Measurements from ENCODE around the gene INMT. TPM values are rescaled to one million over a fixed set of nuclear protein-coding genes. Genes with fewer than 3 reads are reported as not detected.

The INMT gene
- total and polyA plus RNA-seq, 2 donors (not counting 1 experiment from before 2014, with no cell fraction given): 0.15 TPM; not detected in 1

DNA sequence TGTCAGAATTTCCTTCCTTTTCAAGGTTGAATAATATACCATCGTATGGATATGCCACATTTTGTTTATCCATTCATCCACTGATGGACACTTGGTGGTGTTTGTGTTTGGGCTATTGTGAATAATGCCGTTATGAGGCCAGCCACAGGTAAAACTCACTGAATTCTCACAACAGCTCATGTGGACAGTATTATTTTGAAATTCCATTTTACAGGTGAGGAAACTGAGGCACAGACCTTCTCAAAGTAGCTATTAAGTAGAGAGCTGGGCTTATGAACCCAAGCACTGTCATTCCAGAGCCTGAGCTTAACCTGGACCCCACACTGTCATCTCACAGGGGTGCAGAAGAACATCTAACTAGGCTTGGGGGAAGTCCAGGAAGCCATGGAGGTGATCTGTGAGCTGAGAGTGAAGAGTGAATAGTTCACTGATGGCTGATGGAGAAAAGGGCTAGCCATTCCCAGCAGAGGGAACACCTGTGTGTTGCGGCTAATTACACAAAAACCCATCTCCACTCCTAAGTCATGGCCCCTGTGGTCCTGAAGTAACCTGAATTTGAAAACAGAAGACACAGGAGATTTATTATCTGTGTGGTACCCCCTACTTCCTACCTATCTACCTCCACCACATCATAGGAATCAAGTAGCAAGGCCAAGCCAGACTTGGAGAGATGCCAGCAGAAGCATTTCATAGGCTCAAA, 8.7 kb downstream of the INMT start:
- WGBS (ENCODE audit: insufficient coverage): no CpG with 5 or more reads among the region's 3 CpGs
- Histone ChIP-seq H4K20me1 (ENCODE audit: control insufficient read depth, insufficient read depth, low read length, poor library complexity, severe bottlenecking) (no peaks in the 10 kb centered on the region), H3K9ac (ENCODE audit: low read length) (no peak overlapping the region), H3K79me2 (ENCODE audit: control insufficient read depth, insufficient read depth, low read length) (no peaks in the 10 kb centered on the region), H3K4me2 (replicated peaks; ENCODE audit: low read depth, low read length, poor library complexity, severe bottlenecking) (no peak overlapping the region), H3K27ac (ENCODE audit: low read length in 2 of 2) (no peak overlapping the region), H3K36me3 (replicated peaks in 1 of 2; ENCODE audit: control extremely low read depth in 1 of 2, control insufficient read depth in 1 of 2, extremely low read depth in 1 of 2, insufficient read depth in 2 of 2, low read length in 1 of 2) (no peaks in the 10 kb centered on the region), H3K27me3 (replicated peaks in 1 of 4; ENCODE audit: control extremely low read depth in 1 of 4, control insufficient read depth in 3 of 4, insufficient read depth in 4 of 4, low read length in 3 of 4) (peaks cover 0 to 12% (median 4%) of the 10 kb centered on the region in 4 experiments), H3K9me3 (ENCODE audit: control extremely low read depth in 1 of 3, control insufficient read depth in 2 of 3, insufficient read depth in 1 of 3, low read length in 2 of 3) (no peaks in the 10 kb centered on the region), H3K4me1 (ENCODE audit: control insufficient read depth in 2 of 2, insufficient read depth in 2 of 2, low read length in 2 of 2) (no peaks in the 10 kb centered on the region), H3K4me3 (ENCODE audit: control extremely low read depth in 1 of 5, extremely low read depth in 1 of 5, insufficient read depth in 1 of 5, low read depth in 2 of 5, low read length in 4 of 5) (no peak overlapping the region), H2AFZ (ENCODE audit: insufficient read depth, low read depth, low read length, poor library complexity, severe bottlenecking) (no peak overlapping the region)
- Mint-ChIP-seq H3K27me3 (peaks cover 22% of the 10 kb centered on the region), H3K27ac (no peak overlapping the region), H3K9me3 (ENCODE audit: insufficient read depth) (no peaks in the 10 kb centered on the region), H3K4me1 (no peaks in the 10 kb centered on the region), H3K4me3 (no peak overlapping the region)
- DNase-seq (no peak), ATAC-seq (ENCODE audit: low read depth) (no peak)
- no peak for TF ChIP-seq EZH2 (IDR thresholded peaks at IDR 0.05; ENCODE audit: borderline replicate concordance, insufficient read depth, low read depth, low read length, poor library complexity, severe bottlenecking)
- TF ChIP-seq, protein P1, sequence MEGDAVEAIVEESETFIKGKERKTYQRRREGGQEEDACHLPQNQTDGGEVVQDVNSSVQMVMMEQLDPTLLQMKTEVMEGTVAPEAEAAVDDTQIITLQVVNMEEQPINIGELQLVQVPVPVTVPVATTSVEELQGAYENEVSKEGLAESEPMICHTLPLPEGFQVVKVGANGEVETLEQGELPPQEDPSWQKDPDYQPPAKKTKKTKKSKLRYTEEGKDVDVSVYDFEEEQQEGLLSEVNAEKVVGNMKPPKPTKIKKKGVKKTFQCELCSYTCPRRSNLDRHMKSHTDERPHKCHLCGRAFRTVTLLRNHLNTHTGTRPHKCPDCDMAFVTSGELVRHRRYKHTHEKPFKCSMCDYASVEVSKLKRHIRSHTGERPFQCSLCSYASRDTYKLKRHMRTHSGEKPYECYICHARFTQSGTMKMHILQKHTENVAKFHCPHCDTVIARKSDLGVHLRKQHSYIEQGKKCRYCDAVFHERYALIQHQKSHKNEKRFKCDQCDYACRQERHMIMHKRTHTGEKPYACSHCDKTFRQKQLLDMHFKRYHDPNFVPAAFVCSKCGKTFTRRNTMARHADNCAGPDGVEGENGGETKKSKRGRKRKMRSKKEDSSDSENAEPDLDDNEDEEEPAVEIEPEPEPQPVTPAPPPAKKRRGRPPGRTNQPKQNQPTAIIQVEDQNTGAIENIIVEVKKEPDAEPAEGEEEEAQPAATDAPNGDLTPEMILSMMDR (IDR thresholded peaks at IDR 0.05): no peak
- intact Hi-C loops (cut with micrococcal nuclease): no loop called here
- ChIA-PET POLR2A (no interaction called here), CTCF (no interaction called here)
